Measurements from ENCODE around the gene IQGAP1. TPM values are rescaled to one million over a fixed set of nuclear protein-coding genes. Genes with fewer than 3 reads are reported as not detected.

Gene IQGAP1
- total and polyA plus RNA-seq, 2 of the 4 experiments (the other 2 are of a cell fraction): 87.5 to 207 TPM

DNA sequence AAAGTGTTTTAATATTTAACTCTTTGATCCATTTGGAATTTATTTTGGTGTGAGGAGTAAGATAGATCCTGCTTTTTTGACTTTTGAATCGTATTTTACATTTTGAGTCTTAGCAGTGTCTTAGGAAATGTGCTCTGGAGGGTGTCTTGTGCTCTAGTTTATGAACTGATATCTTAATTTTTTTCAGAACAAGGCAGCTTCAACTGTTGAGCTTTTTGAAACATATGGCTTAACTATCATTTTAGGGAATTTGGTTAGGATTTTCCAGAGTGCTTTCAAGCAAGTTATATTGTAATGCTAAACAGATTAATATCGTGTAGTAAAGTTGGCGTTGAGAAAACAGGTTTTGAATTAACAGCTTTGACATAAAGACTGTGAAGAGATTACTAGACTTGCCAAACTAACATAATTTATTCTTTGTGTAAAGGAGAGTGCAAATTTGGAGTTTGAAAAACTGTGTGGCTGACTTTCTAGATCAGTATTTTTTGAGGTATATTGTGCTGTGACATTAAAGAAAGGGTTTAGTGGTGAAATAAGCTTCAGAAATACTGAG lies 17.1 kb downstream of the IQGAP1 start:
- Histone ChIP-seq H4K91ac (ENCODE audit: insufficient read depth, low read depth, low read length) (no peak overlapping the region), H2BK15ac (ENCODE audit: low read depth, low read length) (no peak overlapping the region), H3K9me3 (ENCODE audit: control insufficient read depth, insufficient read depth, low read length) (no peaks in the 10 kb centered on the region), H3K23ac (ENCODE audit: low read depth, low read length) (no peak overlapping the region; the same call in 1 of the 2 replicates), H3K4ac (ENCODE audit: low read depth, low read length) (no peak overlapping the region), H4K20me1 (ENCODE audit: insufficient read depth, low read length) (peaks cover 72% of the 10 kb centered on the region), H2BK120ac (ENCODE audit: low read depth, low read length) (no peak overlapping the region), H3K79me1 (ENCODE audit: low read depth in 1 of 2, low read length in 2 of 2) (peaks cover 12 to 63% of the 10 kb centered on the region in 2 experiments), H3K9ac (ENCODE audit: low read depth, low read length) (no peak overlapping the region), H3K18ac (ENCODE audit: low read depth, low read length) (no peak overlapping the region), H2BK20ac (ENCODE audit: low read depth, low read length) (no peak overlapping the region), H4K8ac (ENCODE audit: low read depth in 2 of 2, low read length in 2 of 2) (no peak overlapping the region), H2AK9ac (replicated peaks; ENCODE audit: low read depth, low read length, poor library complexity) (no peak overlapping the region), H3K4me3 (ENCODE audit: insufficient read depth, low read depth, low read length) (no peak overlapping the region), H2AK5ac (ENCODE audit: low read depth, low read length) (no peak overlapping the region), H3K4me2 (ENCODE audit: low read depth, low read length) (no peak overlapping the region), H2BK5ac (ENCODE audit: low read depth, low read length, poor library complexity, severe bottlenecking) (no peak overlapping the region), H3K4me1 (ENCODE audit: control insufficient read depth, insufficient read depth, low read length) (peaks cover 22% of the 10 kb centered on the region), H3K14ac (replicated peaks; ENCODE audit: low read depth, low read length) (no peak overlapping the region), H3K27me3 (ENCODE audit: control insufficient read depth, insufficient read depth, low read length) (no peaks in the 10 kb centered on the region), H4K5ac (ENCODE audit: low read depth, low read length) (no peak overlapping the region), H3K56ac (ENCODE audit: extremely low read depth, insufficient read depth, low read length) (no peak overlapping the region), H3K36me3 (ENCODE audit: control insufficient read depth, insufficient read depth, low read length) (peaks cover 2% of the 10 kb centered on the region; the same call in 1 of the 2 replicates), H3K27ac (ENCODE audit: insufficient read depth, low read length) (no peak overlapping the region), H2AFZ (replicated peaks; ENCODE audit: low read length, poor library complexity) (no peak overlapping the region), H3K9me1 (ENCODE audit: insufficient read depth, low read length) (peaks cover 9% of the 10 kb centered on the region)
- intact Hi-C loops (cut with micrococcal nuclease) (no loop called here), dilution Hi-C loops (cut with HindIII; ENCODE audit: low sequenced_read_pairs, unreplicated experiment) (no loop called here), in situ Hi-C loops (cut with MboI; ENCODE audit: low sequenced_read_pairs) (no loop called here)
- DNase-seq (no peak), ATAC-seq (ENCODE audit: low read depth) (no peak)
- ChIA-PET CTCF (no interaction called here), POLR2A (ENCODE audit: unreplicated experiment) (no interaction called here)
- 33% methylated on average over 1 of the region's 3 CpGs; no CpG with 5 or more reads in 1 of the 2 experiments for WGBS, 2 experiments (ENCODE audit: extremely low coverage in 2 of 2, insufficient read length in 1 of 2)
- no TSS peak for BruUV-seq (replicated peaks)
- TF ChIP-seq MXI1 (IDR thresholded peaks at IDR 0.05; ENCODE audit: borderline replicate concordance, low read depth, low read length) (no peak), RFX5 (IDR thresholded peaks at IDR 0.05; ENCODE audit: low read depth, low read length) (no peak), CHD1 (IDR thresholded peaks at IDR 0.05; ENCODE audit: low read depth, low read length) (no peak), CEBPB (IDR thresholded peaks at IDR 0.05; ENCODE audit: low read depth, low read length) (no peak), RCOR1 (IDR thresholded peaks at IDR 0.05; ENCODE audit: insufficient replicate concordance, low read length) (no peak)
- TF ChIP-seq, protein P1, sequence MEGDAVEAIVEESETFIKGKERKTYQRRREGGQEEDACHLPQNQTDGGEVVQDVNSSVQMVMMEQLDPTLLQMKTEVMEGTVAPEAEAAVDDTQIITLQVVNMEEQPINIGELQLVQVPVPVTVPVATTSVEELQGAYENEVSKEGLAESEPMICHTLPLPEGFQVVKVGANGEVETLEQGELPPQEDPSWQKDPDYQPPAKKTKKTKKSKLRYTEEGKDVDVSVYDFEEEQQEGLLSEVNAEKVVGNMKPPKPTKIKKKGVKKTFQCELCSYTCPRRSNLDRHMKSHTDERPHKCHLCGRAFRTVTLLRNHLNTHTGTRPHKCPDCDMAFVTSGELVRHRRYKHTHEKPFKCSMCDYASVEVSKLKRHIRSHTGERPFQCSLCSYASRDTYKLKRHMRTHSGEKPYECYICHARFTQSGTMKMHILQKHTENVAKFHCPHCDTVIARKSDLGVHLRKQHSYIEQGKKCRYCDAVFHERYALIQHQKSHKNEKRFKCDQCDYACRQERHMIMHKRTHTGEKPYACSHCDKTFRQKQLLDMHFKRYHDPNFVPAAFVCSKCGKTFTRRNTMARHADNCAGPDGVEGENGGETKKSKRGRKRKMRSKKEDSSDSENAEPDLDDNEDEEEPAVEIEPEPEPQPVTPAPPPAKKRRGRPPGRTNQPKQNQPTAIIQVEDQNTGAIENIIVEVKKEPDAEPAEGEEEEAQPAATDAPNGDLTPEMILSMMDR (conservative IDR thresholded peaks at IDR 0.05; ENCODE audit: low read depth, low read length): no peak
